Left kidney (tissue), 2 donors: ENCODE measurements around the gene NELL2. TPM values are rescaled to one million over a fixed set of nuclear protein-coding genes. Genes with fewer than 3 reads are reported as not detected.

Source experiments
- DNase-seq: peaks from one replicate; pipeline ENCODE4 v3.0.0-alpha.2; 2013
- polyA plus RNA-seq: library from polyadenylated mRNA; unstranded; fragments of 120-200 nt; gene quantifications from one replicate; pipeline ENCODE4 v1.2.1, GENCODE V29; 2013; ENCODE audit not compliant: insufficient read length

The NELL2 gene
- polyA plus RNA-seq, 1 donor = 26.0 TPM

DNA sequence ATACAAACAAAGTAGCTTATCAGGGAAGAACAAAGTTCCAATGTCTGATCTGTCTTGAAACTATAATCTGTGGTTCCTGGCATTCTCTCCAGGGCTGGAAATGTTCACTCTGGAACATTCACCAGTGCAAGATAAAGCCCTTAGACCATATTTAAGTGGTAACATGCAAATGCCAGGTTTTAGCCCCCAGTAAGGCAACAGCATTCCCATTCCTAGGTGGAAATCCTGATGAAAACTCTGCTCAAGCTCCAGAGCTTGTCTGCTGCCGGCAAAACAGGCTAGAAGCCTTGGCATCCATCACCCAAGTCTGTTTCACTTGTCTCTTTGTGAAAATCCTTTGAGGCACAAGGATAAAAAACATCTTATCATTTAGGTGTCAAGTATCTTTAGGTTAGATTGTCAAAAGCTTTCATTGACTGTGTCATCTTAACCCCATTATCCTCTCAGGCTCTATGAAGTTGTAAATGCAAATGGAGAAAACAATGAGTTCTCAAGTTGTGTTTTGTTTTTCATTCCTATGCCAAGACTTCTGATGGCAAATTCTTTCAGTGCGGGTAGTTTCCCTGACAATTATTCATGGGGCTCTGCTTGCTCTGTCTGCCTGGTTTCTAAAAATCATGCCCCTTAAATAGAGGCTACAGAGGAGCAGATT is 344.7 kb downstream of the NELL2 start:
- no peak for DNase-seq

DNA sequence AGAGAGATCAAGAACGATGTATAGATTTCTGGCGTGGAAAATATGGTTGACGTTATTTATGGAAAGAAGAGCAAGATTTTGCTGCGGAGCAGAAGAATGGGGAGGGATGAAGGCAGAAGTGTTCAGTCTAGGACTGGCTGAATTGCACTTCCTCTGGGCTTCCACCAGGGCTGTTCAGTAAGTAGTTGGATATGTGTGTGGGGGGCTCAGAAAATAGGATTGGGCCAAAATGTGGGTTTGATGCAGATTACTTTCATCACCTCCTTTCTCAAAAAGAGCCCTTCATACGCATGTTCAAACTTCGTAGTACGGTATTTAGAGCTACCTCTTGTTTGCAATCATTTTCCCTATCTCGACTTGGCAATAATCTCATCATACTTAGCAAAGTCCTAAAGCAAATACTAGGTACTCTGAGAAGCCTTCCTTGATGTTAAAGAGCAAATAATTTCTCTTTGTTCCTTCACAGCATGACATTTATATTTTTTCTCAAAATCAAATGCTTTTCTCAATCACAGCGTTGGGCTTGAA is 349.4 kb downstream of the NELL2 start:
- no peak for DNase-seq

DNA sequence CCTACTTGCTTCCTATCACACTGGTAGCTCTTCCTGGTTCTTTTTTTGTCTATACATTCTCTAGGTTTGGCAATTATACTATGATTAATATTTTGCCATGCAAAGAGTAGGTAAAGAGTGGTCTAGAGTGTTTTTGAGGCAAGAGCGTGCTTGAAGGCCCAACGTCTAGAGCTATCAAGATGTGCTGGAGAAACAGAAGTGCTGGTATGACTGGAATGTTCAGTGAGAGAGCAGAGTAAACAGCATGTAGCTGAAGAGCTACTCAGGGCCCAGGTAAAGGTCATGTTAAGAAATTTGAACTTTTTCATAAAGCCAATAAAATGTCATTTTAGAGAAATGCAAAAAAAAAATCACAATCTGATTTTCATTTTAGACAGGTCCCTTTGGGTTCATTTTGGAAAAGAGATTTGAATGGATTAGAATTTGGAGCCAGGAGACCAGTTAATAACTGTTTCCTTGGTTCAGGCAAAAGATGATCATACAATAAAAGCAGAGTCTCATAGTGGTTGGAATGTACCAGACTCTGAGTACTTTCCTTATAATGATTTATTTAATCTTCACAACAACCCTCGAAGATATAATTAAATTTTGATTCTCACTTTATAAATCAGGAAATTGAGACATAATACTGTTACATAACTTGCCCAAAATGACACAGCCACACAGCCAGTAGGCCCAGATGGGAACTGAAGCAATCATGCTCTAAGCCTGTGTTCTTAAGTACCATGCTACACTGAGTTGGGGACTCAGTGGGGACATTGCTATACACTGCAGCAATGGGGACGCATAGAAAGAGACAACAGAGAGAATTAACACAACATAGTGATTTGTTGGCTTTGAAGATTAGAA is 350.1 kb downstream of the NELL2 start:
- no peak for DNase-seq

DNA sequence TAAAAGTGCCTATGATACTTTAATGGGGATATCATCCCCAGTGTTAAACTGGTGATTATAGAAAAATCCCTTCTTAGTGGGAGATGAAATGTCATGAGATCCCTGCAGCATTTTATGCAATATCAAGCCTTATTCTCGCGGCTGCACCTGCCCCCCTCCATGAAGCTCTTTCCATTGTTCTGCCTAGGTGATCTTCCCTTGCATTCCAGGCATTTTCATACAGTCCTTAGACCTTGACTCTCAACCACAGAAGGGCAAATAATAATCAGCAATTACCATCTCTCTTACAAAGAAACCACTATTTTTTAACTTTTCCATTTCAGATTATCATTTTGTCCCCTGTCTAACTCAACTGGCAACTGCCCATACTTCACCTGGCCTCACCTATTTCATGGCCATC is 352.3 kb downstream of the NELL2 start:
- DNase-seq = no peak

DNA sequence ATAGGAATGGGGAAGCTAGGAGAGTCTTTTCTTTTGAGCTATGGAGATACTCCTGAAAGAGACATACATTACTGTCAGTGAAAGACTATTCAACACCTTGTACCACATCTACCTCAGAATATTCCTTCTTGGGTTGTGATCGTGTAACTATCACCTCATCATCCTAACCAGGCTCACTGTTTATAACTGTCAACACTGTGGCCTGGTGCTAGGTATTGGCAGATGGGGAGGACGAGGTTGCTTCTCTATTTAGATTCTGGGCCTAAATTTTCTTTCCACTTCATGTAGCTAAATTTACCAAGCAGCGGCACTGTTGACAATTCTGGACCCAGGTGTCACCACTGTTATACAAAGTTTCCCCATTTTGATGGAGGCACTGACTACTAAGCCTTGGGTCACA is 354.4 kb downstream of the NELL2 start:
- no peak for DNase-seq

DNA sequence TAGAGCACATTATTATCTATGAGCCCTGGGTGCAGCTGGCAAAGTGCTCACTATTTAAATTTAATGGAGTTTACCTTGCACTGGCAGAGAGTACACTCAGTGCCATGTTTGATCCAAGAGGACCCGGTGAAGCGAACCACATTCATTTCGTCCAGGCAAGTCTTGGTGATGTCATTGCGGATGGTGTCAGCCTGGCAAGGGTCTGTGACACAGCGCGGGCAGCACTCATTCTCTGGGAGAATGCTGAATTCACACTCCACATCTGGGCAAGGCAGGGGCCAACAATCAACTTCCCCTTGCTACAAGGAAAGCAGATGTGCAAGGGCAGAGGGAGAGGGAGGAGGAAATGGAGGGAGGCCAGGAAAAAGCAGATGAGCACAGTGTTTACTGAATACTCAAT is 356.2 kb downstream of the NELL2 start:
- no peak for DNase-seq

DNA sequence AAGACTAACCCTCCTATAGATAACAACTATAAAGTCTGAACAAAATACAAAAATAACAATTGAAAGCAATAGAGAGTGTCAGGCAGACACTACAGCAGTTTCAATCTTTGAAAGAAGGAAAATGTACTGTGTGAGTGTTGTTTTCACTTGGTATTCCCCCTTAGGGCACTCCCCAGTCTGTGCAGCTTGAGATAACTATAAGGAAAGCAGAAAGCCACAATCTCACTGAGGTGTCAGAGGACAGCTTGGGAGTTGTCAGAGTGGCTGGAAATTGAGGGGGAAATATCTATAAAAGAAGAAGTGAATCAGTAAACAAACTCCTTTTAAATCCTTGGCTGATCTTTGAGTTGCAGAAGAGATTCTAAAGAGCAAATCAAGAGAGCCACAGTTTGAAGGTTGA is 364.8 kb downstream of the NELL2 start:
- no peak for DNase-seq

DNA sequence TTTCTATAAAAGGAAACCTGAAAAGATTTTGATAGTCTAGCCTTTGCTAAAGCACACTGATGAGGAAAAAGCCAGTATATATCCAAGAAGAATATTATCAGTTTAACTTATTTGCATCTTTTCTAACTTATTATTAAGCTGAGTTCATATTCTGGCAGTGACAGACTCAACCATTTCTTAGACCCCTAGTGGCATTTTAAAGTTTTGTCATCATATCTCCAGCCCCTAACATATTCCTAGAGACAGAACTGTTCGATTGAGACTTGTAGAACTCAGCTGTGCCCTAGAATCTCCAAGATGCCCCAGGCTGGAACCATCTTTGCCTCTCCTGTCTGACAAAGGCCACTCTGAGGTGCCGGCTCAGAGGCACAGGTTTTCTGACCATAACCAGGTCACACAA is 365.6 kb downstream of the NELL2 start:
- no peak for DNase-seq

DNA sequence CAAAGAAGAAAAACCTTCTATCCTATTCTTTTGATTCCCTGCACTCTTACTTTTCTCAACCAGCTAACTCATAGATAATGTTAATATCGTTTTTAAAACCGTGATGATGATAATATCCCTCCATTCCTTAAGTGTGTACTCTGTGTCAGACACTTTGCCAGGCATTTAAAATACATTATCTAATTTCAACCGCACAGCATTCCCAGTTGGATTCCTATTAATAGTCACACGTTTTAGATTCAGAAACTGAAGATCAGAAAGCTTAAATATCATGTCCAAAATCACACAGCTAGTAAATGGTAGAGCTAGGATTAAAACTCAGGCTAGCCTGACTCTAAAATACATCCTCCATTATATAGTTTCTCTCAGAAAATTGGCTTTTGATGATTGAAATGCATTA is 366.0 kb downstream of the NELL2 start:
- no peak for DNase-seq

DNA sequence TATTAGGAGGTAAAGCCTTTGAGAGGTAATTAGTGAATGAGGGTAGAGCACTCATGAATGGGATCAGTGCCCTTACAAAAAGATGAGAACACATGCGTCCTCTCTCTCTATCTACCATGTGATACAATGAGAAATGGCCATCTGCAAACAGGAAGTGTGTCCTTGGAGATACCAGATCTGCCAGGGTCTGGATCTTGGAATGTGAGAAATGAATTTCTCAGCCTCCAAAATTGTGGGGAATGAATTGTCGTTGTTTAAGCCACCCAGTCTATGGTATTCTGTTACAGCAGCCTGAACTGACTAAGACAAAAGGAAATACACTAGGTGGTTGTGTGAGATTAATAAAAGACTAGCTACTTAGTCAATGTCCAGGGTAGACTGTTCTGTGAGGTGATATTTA is 366.6 kb downstream of the NELL2 start:
- no peak for DNase-seq

DNA sequence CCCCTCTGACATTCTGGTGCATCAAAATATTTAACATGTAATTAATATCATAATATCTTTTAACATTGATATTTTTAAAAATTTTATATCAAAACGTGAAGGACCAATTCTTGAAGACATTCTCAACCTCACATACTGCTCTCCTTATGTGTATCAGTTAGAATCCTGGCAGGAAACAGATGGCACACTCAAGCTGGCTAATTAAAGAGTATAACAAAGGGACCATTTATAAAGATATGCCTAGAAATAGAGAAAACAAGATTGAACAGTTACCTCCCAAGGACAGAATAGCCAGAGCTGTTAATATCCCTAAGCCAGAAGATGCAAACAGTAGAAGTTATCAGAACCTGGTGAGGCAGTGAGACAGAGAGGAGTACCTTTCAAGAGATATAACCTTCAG is 368.7 kb downstream of the NELL2 start:
- DNase-seq = no peak

DNA sequence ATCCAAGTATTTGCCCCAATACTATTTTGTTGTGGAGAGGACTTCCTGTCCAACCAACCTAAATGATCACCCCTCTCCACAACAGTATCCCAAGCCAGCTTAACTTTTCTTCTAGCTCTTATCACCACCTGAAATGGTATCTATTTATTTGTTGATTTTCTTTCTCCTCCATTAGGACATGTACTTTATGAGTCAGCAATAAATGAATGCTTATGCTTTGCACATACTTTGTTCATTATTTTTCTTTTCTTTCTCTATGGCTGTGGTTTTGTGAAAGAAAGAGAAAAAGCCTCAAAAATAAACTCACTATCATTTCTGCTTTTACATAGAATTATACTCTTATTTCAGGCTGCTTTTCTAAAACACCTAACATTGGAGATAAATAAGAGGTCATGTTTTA is 371.3 kb downstream of the NELL2 start:
- DNase-seq = no peak

DNA sequence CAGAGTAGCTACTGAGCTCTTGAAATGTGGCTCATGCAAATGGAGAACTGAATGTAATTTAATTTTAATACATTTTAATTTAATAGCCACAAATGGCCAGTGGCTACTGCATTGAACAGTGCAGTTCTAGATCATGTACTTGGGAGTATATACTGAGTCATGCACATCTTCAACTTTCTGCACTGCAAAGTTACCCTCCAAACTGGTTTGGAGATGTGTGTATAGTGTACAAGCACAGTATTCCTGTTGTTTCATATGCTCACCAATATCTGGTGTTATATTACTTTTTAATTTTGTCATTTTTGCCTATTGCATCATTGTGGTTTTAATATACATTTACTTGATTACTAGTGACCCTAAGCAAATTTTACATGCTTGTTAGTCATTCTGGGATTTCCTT is 372.8 kb downstream of the NELL2 start:
- no peak for DNase-seq

DNA sequence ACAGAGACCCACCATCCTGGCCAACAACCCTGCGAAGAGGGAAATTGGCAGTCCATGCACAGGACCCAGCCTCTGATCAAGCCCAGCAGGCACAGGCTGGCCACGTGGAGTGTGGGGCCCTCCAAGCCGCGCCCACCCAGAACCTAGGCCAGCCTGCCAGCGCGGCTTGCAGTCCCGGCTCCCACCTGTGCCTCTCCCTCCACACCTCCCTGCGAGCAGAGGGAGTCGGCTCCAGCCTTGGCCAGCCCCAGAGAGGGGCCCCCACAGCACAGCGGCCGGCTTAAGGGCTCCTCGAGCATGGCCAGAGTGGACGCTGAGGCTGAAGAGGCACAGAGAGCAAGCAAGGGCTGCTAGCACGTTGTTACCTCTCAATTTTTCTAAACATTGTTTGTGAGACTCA is 373.4 kb downstream of the NELL2 start:
- no peak for DNase-seq

DNA sequence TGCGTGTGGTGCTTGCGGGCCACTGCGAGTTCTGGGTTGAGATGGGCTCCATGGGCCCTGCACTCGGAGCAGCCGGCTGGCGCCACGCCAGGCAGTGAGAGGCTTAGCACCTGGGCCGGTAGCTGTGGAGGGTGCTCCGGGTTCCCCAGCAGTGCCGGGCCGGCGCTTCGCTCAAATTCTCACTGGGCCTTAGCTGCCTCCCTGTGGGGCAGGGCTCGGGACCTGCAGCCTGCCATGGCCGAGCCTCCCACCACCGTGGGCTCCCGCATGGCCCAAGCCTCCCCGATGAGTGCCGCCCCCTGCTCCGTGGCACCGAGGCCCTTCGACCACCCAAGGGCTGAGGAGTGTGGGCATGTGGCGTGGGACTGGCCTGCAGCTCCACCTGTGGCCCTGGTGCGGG is 375.7 kb downstream of the NELL2 start:
- DNase-seq = no peak

DNA sequence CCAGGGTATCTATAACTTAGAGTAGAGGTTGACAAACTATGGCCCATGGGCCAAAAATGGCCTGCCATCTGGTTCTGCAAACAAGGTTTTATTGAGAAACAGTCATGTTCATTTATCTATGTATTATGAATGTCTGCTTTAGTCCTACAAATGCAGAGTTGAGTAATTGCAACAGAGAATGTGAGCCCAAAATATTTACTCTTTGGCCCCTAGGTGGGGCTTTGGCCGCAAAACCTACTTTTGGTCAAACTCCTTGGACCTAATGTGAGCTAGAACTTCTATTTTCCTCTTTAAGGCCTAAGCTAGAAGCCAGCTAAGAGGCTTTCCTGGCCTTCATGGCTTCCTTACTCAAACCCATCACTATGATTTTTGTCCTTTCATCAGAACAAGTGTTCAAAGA is 379.1 kb downstream of the NELL2 start:
- DNase-seq = no peak

DNA sequence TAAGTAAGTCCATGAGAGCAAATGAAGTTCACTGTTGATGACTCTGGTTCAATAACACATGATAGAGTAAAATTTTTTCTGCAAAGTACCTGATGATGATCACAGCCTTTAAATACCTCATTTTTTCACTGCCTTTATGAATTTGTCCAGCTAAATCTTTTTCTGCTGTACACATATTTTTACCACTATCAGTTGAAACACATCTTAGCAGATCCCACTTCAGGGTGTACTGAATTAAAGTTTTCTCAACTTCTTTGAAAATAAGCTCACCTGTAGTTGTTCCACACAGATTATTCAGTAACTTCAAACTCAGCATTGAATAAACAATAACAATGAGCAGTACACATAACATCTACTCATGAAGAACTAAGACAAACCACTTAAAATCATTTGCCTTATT is 385.9 kb downstream of the NELL2 start:
- DNase-seq = no peak

DNA sequence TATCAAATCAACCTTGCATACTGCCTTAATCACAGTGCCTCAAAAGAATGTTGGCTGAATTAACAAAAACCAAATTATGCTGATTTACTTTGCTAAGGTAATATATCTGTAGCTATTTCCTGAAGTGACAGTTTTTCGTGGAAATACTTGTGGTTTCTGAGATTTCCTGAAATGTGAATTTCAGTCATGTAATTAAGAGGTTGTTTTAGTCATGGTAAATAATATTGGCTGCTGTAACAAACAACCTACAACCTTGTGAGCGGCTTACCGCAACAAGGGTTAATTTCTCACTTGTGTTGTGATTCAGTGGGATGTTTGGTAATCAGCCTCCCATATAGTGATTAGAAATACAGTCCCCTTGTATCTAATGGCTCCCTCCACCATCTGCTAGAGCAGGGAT is 387.9 kb downstream of the NELL2 start:
- DNase-seq = no peak

DNA sequence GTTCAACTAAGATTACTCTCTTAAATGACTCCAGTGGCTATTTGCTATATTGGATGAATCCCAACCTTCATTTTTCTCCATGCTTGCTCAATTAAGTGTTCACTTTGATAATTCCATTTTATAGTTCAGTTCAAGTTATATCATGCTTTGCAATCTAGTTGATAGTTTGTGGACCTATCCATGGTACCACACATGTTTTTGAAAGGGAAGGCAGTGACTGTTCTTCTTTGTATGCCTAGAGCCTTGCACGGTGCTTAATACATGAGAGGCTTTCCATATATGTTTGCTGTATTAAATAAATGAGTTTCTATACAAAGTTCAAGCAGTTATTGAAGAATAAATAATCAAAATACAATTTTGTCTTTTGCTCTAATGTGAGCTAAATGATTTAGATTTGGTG is 391.3 kb downstream of the NELL2 start:
- no peak for DNase-seq

DNA sequence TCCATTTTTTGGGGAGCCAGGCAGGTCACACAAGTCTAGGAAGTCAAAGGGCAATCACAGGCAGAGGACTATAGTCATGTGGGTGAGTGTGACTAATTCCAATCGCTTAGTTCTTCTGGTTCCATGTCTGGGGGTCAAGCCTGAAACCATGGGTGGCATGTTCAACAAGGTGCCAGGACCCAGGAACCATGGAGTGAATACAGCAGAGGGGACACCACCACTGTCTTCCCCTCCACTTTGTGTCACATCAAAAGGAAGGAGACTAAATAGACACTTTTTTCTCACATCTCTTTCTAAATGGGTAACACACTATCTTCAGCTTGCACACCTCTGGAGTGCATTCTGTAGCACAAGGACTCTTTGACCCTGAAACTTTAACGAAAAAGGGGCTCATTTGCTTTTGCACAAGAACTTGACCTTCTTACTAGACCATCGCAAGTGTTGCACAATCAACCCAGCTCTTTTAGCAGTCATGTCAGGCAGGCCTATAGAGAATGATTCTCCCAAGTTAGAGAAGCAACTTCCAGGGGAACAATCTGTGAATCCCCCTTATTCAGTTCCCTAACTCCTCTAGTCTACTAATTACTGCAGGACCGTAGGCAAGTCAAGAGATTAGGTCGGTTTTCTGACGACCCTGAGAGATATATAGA is 398.7 kb downstream of the NELL2 start:
- DNase-seq = no peak

DNA sequence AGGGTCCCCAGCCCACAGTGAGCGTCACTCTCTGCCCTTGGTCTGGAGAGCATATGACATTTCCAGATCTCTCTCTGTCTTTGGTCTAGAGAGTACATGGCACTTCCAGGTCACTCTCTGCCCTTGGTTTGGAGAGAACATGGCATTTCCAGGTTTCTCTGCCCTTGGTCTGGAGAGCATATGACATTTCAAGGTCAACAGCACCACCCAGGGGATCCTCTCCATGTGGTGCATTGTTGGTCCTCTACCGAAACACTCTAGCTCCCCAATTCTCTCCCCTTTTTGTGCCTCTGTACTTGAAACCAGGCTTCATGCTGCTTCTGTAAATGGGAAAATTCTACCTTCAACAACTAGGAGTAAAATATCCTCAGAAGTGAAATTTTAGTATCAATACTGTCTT is 399.4 kb downstream of the NELL2 start:
- no peak for DNase-seq

DNA sequence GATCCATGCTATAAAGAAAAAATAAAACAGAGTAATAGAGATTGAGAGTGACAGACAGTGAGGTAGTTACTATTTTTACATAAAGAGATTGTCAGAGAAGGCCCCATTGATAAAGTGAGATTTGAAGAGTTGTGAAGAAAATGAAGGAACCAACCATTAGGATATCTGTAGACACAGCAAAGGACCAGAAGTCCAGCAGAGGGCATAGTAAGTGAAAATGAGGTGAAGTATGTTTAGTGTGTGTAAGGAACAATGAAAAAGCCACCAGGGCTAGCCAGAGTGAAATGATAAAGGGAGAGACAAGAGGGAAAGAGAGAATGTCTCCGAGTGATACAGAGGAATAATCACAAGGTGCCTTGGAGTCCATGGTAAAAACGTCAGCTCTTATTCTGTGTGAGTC is 411.0 kb downstream of the NELL2 start:
- no peak for DNase-seq

DNA sequence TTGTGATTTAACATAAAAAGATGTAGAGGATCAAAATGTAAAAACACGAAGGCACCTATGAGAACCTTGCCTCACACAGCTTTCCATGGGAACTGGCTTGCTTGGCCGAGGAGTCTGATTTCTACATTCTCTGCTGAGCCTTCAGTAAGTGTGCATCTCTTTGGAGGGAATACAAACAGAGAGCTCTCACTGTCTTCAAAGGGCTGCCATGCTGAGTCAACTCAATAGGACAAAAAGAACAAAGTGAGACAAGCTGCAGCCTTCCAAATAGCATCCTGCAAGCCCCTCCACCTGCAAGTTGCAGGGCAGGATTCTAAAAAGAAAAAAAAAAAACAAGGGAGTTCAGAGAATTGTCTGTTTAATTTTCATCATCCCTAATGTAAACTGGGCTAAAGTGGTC is 411.9 kb downstream of the NELL2 start:
- no peak for DNase-seq
